GM18858 (cell line): ENCODE results near the gene SLC40A1.

Experiments
- ATAC-seq: cut with Tn5 transposase; IDR thresholded peaks from one replicate; pipeline ENCODE4 v1.9.1; 2021; ENCODE audit not compliant: unreplicated experiment

The SLC40A1 gene

GRCh38 chr2:189574793-189575475 is 5.7 kb downstream of the SLC40A1 start:
- ATAC-seq, result no peak

- no peak for ATAC-seq
Observed at GRCh38 chr2:189570570-189571031, 10.0 kb downstream of the SLC40A1 start.

- peak; percentile 46 for ATAC-seq
Observed at GRCh38 chr2:189569295-189569910, 11.2 kb downstream of the SLC40A1 start.

- no peak for ATAC-seq
Observed at GRCh38 chr2:189566046-189566445, 14.5 kb downstream of the SLC40A1 start.

- no peak for ATAC-seq
Observed at GRCh38 chr2:189561371-189562038, 19.1 kb downstream of the SLC40A1 start.

- ATAC-seq, result no peak
Observed at GRCh38 chr2:189560273-189560586, 20.4 kb downstream of the SLC40A1 start.

GRCh38 chr2:189559579-189560272 is 20.9 kb downstream of the SLC40A1 start:
- ATAC-seq, result no peak

GRCh38 chr2:189558516-189559272 is 21.9 kb downstream of the SLC40A1 start:
- no peak for ATAC-seq

GRCh38 chr2:189557373-189557772 is 23.2 kb downstream of the SLC40A1 start:
- ATAC-seq, result no peak

GRCh38 chr2:189556526-189556925 is 24.1 kb downstream of the SLC40A1 start:
- ATAC-seq, result no peak

- no peak for ATAC-seq
Observed at GRCh38 chr2:189555232-189555631, 25.4 kb downstream of the SLC40A1 start.

GRCh38 chr2:189553504-189554088 is 27.0 kb downstream of the SLC40A1 start:
- ATAC-seq, result no peak

- ATAC-seq, result no peak
Observed at GRCh38 chr2:189552991-189553404, 27.6 kb downstream of the SLC40A1 start.

- no peak for ATAC-seq
Observed at GRCh38 chr2:189552334-189552990, 28.1 kb downstream of the SLC40A1 start.

- ATAC-seq, result no peak
Observed at GRCh38 chr2:189551808-189552207, 28.8 kb downstream of the SLC40A1 start.

GRCh38 chr2:189549449-189549832 is 31.1 kb downstream of the SLC40A1 start:
- no peak for ATAC-seq

GRCh38 chr2:189548666-189549448 is 31.7 kb downstream of the SLC40A1 start:
- no peak for ATAC-seq

GRCh38 chr2:189545418-189545817 is 35.2 kb downstream of the SLC40A1 start:
- no peak for ATAC-seq

- ATAC-seq, result no peak
Observed at GRCh38 chr2:189544318-189545042, 36.1 kb downstream of the SLC40A1 start.
